ENCODE data around the gene PLEKHA3. TPM values are rescaled to one million over a fixed set of nuclear protein-coding genes. Genes with fewer than 3 reads are reported as not detected.

PLEKHA3 gene
- total RNA-seq, 2 experiments from 2014 or later: 20.1 to 20.3 TPM

DNA sequence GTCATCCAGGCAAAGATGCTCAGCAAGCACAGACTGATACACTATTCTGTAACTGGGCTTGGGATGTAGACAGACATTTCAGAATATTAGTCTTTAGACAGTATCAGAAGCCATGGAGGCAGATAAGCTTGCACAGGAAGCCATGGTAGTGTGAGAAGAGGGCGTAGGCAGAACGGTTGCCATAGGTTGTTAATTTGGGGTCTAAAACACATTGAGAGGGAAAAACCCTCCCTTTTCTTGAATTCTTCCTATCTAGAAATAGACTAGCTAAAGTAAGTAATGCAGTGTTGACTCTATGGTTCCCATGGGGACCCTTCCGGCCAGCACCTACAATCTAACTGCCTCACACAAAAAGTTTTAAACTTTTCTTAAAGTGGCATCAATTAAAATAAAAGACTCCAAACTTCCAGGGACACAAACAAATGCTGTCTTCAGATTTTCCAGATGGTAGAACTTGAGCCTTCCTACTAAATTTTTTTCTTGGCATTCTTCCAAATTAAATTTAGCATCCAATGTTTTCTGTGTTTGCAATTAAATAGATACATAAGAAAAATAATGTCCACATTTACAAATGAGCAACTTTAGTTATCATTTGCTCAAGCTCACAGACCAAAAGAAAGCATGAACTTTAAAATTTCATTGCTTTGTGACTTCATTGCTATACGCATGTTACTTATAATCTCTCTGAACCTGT is 31.1 kb upstream of the PLEKHA3 start:
- CTCF ChIA-PET: interaction anchor here (1.2 to 2.0 kb wide), 2 partner anchors 10 to 34 kb away, joined by 3 to 13 read pairs; no protein-coding TSS in a partner anchor
- peak overlapping the region; percentile 78 to 98 for H3K27ac ChIP-seq (ENCODE audit: low read depth in 1 of 2, low read length in 2 of 2)

DNA sequence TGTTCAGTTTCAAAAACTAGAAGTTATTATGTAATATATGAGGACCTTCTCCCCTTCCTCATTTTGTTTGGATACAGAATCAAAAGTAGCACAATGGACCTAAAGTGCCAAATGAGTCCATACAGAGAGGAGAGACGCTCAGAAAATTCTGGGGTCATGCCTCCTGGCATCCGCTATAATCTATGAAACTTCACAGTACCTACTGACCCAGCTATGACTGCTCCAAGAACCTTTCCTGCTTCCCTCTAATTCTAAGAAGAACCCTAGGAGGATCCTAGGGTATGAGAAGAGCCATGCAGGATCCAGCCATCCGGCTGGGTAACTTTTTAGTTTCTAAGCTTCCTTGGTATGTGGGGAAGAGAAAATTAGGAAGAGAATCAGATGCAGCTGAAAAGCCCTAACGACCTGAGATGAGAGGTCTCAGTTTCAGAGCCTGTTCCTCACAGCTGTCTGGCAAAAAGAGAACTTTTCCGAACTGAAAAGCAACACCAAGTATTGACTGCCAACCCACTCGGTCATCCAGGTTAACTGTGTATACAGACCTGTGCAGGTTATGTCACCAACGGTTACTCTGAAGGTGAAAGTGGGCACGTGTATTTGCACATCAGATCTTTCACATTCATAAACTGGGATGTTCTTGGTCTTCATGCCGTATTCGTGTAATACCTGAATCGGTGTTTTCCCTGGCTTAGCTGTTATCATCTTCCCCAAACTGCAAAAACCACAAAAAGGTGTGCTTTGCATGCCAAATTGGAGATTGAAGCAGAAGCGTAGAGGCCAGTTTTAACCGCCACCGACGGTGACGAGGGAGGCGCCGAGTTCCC is 30.3 kb upstream of the PLEKHA3 start:
- no peak for ATAC-seq (ENCODE audit: poor library complexity)
- H3K4me3 ChIP-seq (ENCODE audit: low read length): peak overlapping the region; percentile 77
- Mint-ChIP-seq H3K4me1 (ENCODE audit: low read depth) (peaks cover 39% of the 10 kb centered on the region), H3K9me3 (no peaks in the 10 kb centered on the region), H3K27ac (peak overlapping the region; percentile 97), H3K36me3 (ENCODE audit: low read depth) (peaks cover 50% of the 10 kb centered on the region), H3K27me3 (no peaks in the 10 kb centered on the region), H3K4me3 (peak overlapping the region; percentile 91)
- ChIA-PET POLR2A (interaction anchor here (1.2 to 3.2 kb wide), 9 partner anchors 19 to 1186 kb away, joined by 3 to 45 read pairs (median 9); partner anchors contain the start of gene PLEKHA3), CTCF (interaction anchor here (1.1 to 2.2 kb wide), 5 partner anchors 9 to 251 kb away, joined by 3 to 13 read pairs (median 4); partner anchors contain the start of gene PLEKHA3)
- DNase-seq: peak in 2 of 14 experiments; percentile 9 to 95
- H3K36me3 ChIP-seq (ENCODE audit: insufficient read depth, low read length): peaks cover 20% of the 10 kb centered on the region
- H3K27me3 ChIP-seq (ENCODE audit: control insufficient read depth in 1 of 2, insufficient read depth in 2 of 2, low read length in 2 of 2): no peaks in the 10 kb centered on the region
- TF ChIP-seq, protein P1, sequence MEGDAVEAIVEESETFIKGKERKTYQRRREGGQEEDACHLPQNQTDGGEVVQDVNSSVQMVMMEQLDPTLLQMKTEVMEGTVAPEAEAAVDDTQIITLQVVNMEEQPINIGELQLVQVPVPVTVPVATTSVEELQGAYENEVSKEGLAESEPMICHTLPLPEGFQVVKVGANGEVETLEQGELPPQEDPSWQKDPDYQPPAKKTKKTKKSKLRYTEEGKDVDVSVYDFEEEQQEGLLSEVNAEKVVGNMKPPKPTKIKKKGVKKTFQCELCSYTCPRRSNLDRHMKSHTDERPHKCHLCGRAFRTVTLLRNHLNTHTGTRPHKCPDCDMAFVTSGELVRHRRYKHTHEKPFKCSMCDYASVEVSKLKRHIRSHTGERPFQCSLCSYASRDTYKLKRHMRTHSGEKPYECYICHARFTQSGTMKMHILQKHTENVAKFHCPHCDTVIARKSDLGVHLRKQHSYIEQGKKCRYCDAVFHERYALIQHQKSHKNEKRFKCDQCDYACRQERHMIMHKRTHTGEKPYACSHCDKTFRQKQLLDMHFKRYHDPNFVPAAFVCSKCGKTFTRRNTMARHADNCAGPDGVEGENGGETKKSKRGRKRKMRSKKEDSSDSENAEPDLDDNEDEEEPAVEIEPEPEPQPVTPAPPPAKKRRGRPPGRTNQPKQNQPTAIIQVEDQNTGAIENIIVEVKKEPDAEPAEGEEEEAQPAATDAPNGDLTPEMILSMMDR (IDR thresholded peaks at IDR 0.05): no peak
- no peaks in the 10 kb centered on the region for H3K9me3 ChIP-seq (ENCODE audit: control insufficient read depth in 1 of 2, insufficient read depth in 1 of 2, low read length in 2 of 2)
- peak overlapping the region; percentile 78 to 98 for H3K27ac ChIP-seq (ENCODE audit: low read depth in 1 of 2, low read length in 2 of 2)
- peaks cover 27% of the 10 kb centered on the region for H3K4me1 ChIP-seq (ENCODE audit: insufficient read depth, low read length)
- intact Hi-C loops (cut with DNase I, micrococcal nuclease): loop anchor here (2.0 to 10.0 kb wide), 4 partner anchors 29 to 1185 kb away; partner anchors contain the start of genes FKBP7 (in 1 of the 2) and NFE2L2 (in 1 of the 2)

More for the DNA sequence above, 31.1 kb upstream of the PLEKHA3 start:
- intact Hi-C loops (cut with DNase I, micrococcal nuclease): loop anchor here in 1 of 2 experiments (2.0 to 10.0 kb wide), 2 partner anchors 36 to 1184 kb away; partner anchors contain the start of gene NFE2L2
- POLR2A ChIA-PET: interaction anchor here (1.4 to 3.2 kb wide), 6 partner anchors 30 to 1184 kb away, joined by 4 to 45 read pairs (median 11); partner anchors contain the start of gene PLEKHA3
- peaks cover 58% of the 10 kb centered on the region for H3K36me3 Mint-ChIP-seq (ENCODE audit: low read depth)
- H3K27ac Mint-ChIP-seq: peak overlapping the region; percentile 97
- DNase-seq: peak in 2 of 14 experiments; percentile 13 to 28
- Histone ChIP-seq H3K4me3 (ENCODE audit: low read length) (no peak overlapping the region), H3K4me1 (ENCODE audit: insufficient read depth, low read length) (peaks cover 27% of the 10 kb centered on the region), H3K36me3 (ENCODE audit: insufficient read depth, low read length) (peaks cover 28% of the 10 kb centered on the region), H3K9me3 (ENCODE audit: control insufficient read depth in 1 of 2, insufficient read depth in 1 of 2, low read length in 2 of 2) (no peaks in the 10 kb centered on the region), H3K27me3 (ENCODE audit: control insufficient read depth in 1 of 2, insufficient read depth in 2 of 2, low read length in 2 of 2) (no peaks in the 10 kb centered on the region)
- peak overlapping the region; percentile 91 for H3K4me3 Mint-ChIP-seq
- no peaks in the 10 kb centered on the region for H3K9me3 Mint-ChIP-seq
- TF ChIP-seq, protein P1 (IDR thresholded peaks at IDR 0.05): no peak
- peaks cover 43% of the 10 kb centered on the region for H3K4me1 Mint-ChIP-seq (ENCODE audit: low read depth)
- no peaks in the 10 kb centered on the region for H3K27me3 Mint-ChIP-seq
- no peak for ATAC-seq (ENCODE audit: poor library complexity)

DNA sequence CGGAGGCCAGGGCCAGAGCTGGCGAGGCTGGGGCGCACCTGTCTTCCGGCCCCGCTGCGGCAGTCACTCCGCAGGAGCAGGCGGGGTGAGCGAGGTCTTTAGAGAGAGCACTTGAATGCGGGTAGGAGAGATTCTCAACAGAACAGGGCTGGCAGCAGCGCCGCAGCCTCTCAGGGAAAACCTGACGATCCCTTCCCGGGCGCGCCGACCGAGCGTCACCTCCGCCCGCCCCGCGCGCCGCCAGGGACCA is 29.8 kb upstream of the PLEKHA3 start:
- DNase-seq: peak in 8 of 14 experiments; percentile 59 to 93 (median 72)
- peaks cover 27% of the 10 kb centered on the region for H3K4me1 ChIP-seq (ENCODE audit: insufficient read depth, low read length)
- H3K4me3 ChIP-seq (ENCODE audit: low read length): peak overlapping the region; percentile 77
- Mint-ChIP-seq H3K36me3 (ENCODE audit: low read depth) (peaks cover 45% of the 10 kb centered on the region), H3K4me1 (ENCODE audit: low read depth) (peaks cover 35% of the 10 kb centered on the region), H3K27me3 (no peaks in the 10 kb centered on the region), H3K27ac (peak overlapping the region; percentile 97), H3K4me3 (peak overlapping the region; percentile 91), H3K9me3 (no peaks in the 10 kb centered on the region)
- peak; percentile 54 for ATAC-seq (ENCODE audit: poor library complexity)
- no peaks in the 10 kb centered on the region for H3K27me3 ChIP-seq (ENCODE audit: control insufficient read depth in 1 of 2, insufficient read depth in 2 of 2, low read length in 2 of 2)
- TF ChIP-seq, protein P1 (IDR thresholded peaks at IDR 0.05): no peak
- intact Hi-C loops (cut with DNase I, micrococcal nuclease): loop anchor here in 1 of 2 experiments (2.0 kb wide), 2 partner anchors 28 to 72 kb away; partner anchors contain the start of gene FKBP7
- H3K9me3 ChIP-seq (ENCODE audit: control insufficient read depth in 1 of 2, insufficient read depth in 1 of 2, low read length in 2 of 2): no peaks in the 10 kb centered on the region
- H3K36me3 ChIP-seq (ENCODE audit: insufficient read depth, low read length): peaks cover 14% of the 10 kb centered on the region
- H3K27ac ChIP-seq (ENCODE audit: low read depth in 1 of 2, low read length in 2 of 2): peak overlapping the region; percentile 78 to 98
- CTCF ChIA-PET: interaction anchor here (1.1 to 2.2 kb wide), 4 partner anchors 29 to 250 kb away, joined by 3 to 13 read pairs (median 7); partner anchors contain the start of gene PLEKHA3
- POLR2A ChIA-PET: interaction anchor here (0.9 to 3.2 kb wide), 18 partner anchors 10 to 1238 kb away, joined by 3 to 45 read pairs (median 6); partner anchors contain the start of genes FKBP7, HNRNPA3, PLEKHA3 and RBM45
